Common myeloid progenitor, CD34-positive (primary cell): ENCODE data around the gene LGALS3BP.

Source experiments
- CTCF ChIA-PET: fragments of 350-600 bp; sonication (Branson Sonifier 250); formaldehyde crosslinking; loops from one replicate; lab custom pipeline; 2021; ENCODE audit warnings: antibody characterized with exemption; lab: Charles Lee
- POLR2A ChIA-PET: fragments of 350-600 bp; sonication (Branson Sonifier 250); formaldehyde crosslinking; loops from one replicate; lab custom pipeline; 2021; ENCODE audit warnings: antibody characterized with exemption; lab: Charles Lee
- DNase-seq, 3 donors: peaks; one replicate each; pipeline versions ENCODE4 v3.0.0 to v3.0.0-alpha.2; 2013
- H3K27ac ChIP-seq, 2 experiments: 1 replicate in 1 of 2; 2 replicates in 1 of 2; pipeline ENCODE4 v1.7.0; 2013; ENCODE audit warnings: inconsistent platforms in 2 of 2, low read length in 2 of 2, mild to moderate bottlenecking in 2 of 2, low read depth in 1 of 2, moderate library complexity in 1 of 2; ENCODE audit not compliant: severe bottlenecking in 2 of 2, insufficient read depth in 1 of 2, poor library complexity in 1 of 2
- H3K27me3 ChIP-seq, 5 experiments: replicated peaks in 2 of 5; 1 replicate in 3 of 5; 2 replicates in 2 of 5; pipeline versions ENCODE4 v1.6.1 to v1.7.0; 2013; ENCODE audit warnings: low read length in 4 of 5, mild to moderate bottlenecking in 2 of 5, moderate library complexity in 2 of 5, inconsistent platforms in 1 of 5; ENCODE audit not compliant: insufficient read depth in 5 of 5, control insufficient read depth in 4 of 5
- H3K36me3 ChIP-seq, 4 experiments: 1 replicate in 2 of 4; 2 replicates in 2 of 4; pipeline versions ENCODE4 v1.6.1 to v1.7.0; 2013; ENCODE audit warnings: low read length in 3 of 4, control low read depth in 1 of 4, mild to moderate bottlenecking in 1 of 4; ENCODE audit not compliant: control insufficient read depth in 4 of 4, insufficient read depth in 4 of 4
- H3K4me1 ChIP-seq, 4 experiments: 1 replicate in 3 of 4; 2 replicates in 1 of 4; pipeline versions ENCODE4 v1.6.1 to v1.7.1; 2013; ENCODE audit warnings: low read length in 3 of 4, mild to moderate bottlenecking in 3 of 4, control low read depth in 1 of 4, inconsistent platforms in 1 of 4, moderate library complexity in 1 of 4; ENCODE audit not compliant: control insufficient read depth in 4 of 4, insufficient read depth in 4 of 4; ENCODE audit errors: control extremely low read depth in 1 of 4
- H3K4me3 ChIP-seq, 7 experiments: 1 replicate in 4 of 7; 2 replicates in 3 of 7; pipeline versions ENCODE4 v1.5.1 to v1.7.0; 2013; ENCODE audit warnings: mild to moderate bottlenecking in 7 of 7, low read length in 6 of 7, moderate library complexity in 6 of 7, inconsistent platforms in 2 of 7, low read depth in 2 of 7, control low read depth in 1 of 7; ENCODE audit not compliant: insufficient read depth in 4 of 7, control insufficient read depth in 1 of 7; ENCODE audit errors: extremely low read depth in 1 of 7
- H3K9me3 ChIP-seq, 5 experiments: 1 replicate in 4 of 5; 2 replicates in 1 of 5; pipeline versions ENCODE4 v1.6.1 to v1.7.1; 2013; ENCODE audit warnings: low read length in 4 of 5, mild to moderate bottlenecking in 2 of 5, inconsistent platforms in 1 of 5, low read depth in 1 of 5, moderate library complexity in 1 of 5; ENCODE audit not compliant: control insufficient read depth in 4 of 5, insufficient read depth in 2 of 5; ENCODE audit errors: control extremely low read depth in 1 of 5
- WGBS: methylation state at CpG from one replicate; pipeline ENCODE4 v1.1.5; 2013; ENCODE audit not compliant: insufficient coverage; 5-methylcytosine and 5-hydroxymethylcytosine counted together

Gene LGALS3BP

GRCh38 chr17:78993981-78994671, 14.4 kb upstream of the LGALS3BP start:
- CTCF ChIA-PET, result interaction anchor here (0.9 to 1.7 kb wide), 8 partner anchors 9 to 93 kb away, joined by 3 to 4 read pairs (median 4); no protein-coding TSS in a partner anchor

GRCh38 chr17:78993241-78993956, 13.7 kb upstream of the LGALS3BP start:
- Histone ChIP-seq H3K27ac (no peak overlapping the region), H3K36me3 (peaks cover 5 to 81% (median 65%) of the 10 kb centered on the region in 4 experiments), H3K27me3 (no peaks in the 10 kb centered on the region), H3K4me1 (peaks cover 0 to 6% (median 2%) of the 10 kb centered on the region in 4 experiments), H3K4me3 (no peak overlapping the region), H3K9me3 (no peaks in the 10 kb centered on the region)
- CTCF ChIA-PET, result interaction anchor here (1.2 to 1.5 kb wide), 3 partner anchors 9 to 41 kb away, joined by 4 to 6 read pairs (median 4); no protein-coding TSS in a partner anchor
- peak; percentile 48 to 70 (median 62) for DNase-seq
- WGBS, result 81% methylated on average over 46 of the region's 49 CpGs
- POLR2A ChIA-PET, result no interaction called here

More at GRCh38 chr17:78993981-78994671, 14.4 kb upstream of the LGALS3BP start:
- WGBS, result 94% methylated on average over 18 of the region's 22 CpGs
- peaks cover 5 to 88% (median 69%) of the 10 kb centered on the region in 4 experiments for H3K36me3 ChIP-seq
- no peak overlapping the region for H3K27ac ChIP-seq
- no peak for DNase-seq
- H3K27me3 ChIP-seq, result no peaks in the 10 kb centered on the region
- no peaks in the 10 kb centered on the region for H3K9me3 ChIP-seq
- H3K4me1 ChIP-seq, result peaks cover 0 to 2% (median 0%) of the 10 kb centered on the region in 4 experiments
- POLR2A ChIA-PET, result no interaction called here
- H3K4me3 ChIP-seq, result no peak overlapping the region

GRCh38 chr17:78992542-78993212, 13.0 kb upstream of the LGALS3BP start:
- no peak overlapping the region for H3K4me3 ChIP-seq
- H3K9me3 ChIP-seq, result no peaks in the 10 kb centered on the region
- CTCF ChIA-PET, result interaction anchor here (1.2 to 1.5 kb wide), 3 partner anchors 8 to 40 kb away, joined by 4 to 6 read pairs (median 4); no protein-coding TSS in a partner anchor
- DNase-seq, result peak in 1 of 3 donors; percentile 30
- no peak overlapping the region for H3K27ac ChIP-seq
- WGBS, result 93% methylated on average over 11 of the region's 12 CpGs
- POLR2A ChIA-PET, result no interaction called here
- H3K36me3 ChIP-seq, result peaks cover 5 to 74% (median 60%) of the 10 kb centered on the region in 4 experiments
- no peaks in the 10 kb centered on the region for H3K27me3 ChIP-seq
- peaks cover under 1 to 13% (median 9%) of the 10 kb centered on the region in 4 experiments for H3K4me1 ChIP-seq

- CTCF ChIA-PET, result interaction anchor here (0.9 to 1.2 kb wide), 3 partner anchors 22 to 37 kb away, joined by 3 to 4 read pairs (median 3); no protein-coding TSS in a partner anchor
- H3K27me3 ChIP-seq, result no peaks in the 10 kb centered on the region
Observed at GRCh38 chr17:78991906-78992532, 12.3 kb upstream of the LGALS3BP start.

GRCh38 chr17:78991017-78991738, 11.5 kb upstream of the LGALS3BP start:
- Histone ChIP-seq H3K27ac (no peak overlapping the region), H3K4me3 (no peak overlapping the region), H3K4me1 (peaks cover 13 to 28% (median 24%) of the 10 kb centered on the region in 4 experiments), H3K9me3 (no peaks in the 10 kb centered on the region), H3K27me3 (no peaks in the 10 kb centered on the region), H3K36me3 (peaks cover 3 to 60% (median 46%) of the 10 kb centered on the region in 4 experiments)
- DNase-seq, result no peak
- WGBS, result 97% methylated on average over 29 of the region's 33 CpGs
- ChIA-PET CTCF (interaction anchor here (0.9 to 1.2 kb wide), 3 partner anchors 22 to 38 kb away, joined by 3 to 4 read pairs (median 3); no protein-coding TSS in a partner anchor), POLR2A (no interaction called here)

More at GRCh38 chr17:78991906-78992532, 12.3 kb upstream of the LGALS3BP start:
- 94% methylated on average over 9 of the region's 22 CpGs for WGBS
- Histone ChIP-seq H3K36me3 (peaks cover 5 to 68% (median 54%) of the 10 kb centered on the region in 4 experiments), H3K4me1 (peaks cover 5 to 20% (median 15%) of the 10 kb centered on the region in 4 experiments), H3K4me3 (no peak overlapping the region), H3K9me3 (no peaks in the 10 kb centered on the region), H3K27ac (no peak overlapping the region)
- DNase-seq, result no peak
- POLR2A ChIA-PET, result no interaction called here
